Glutamatergic neuron (in vitro differentiated cells): ENCODE results near the gene KCNMB2. TPM values are rescaled to one million over a fixed set of nuclear protein-coding genes. Genes with fewer than 3 reads are reported as not detected.
"Not testable (repeated sequence)": the region's sequence is repeated elsewhere in the genome, so short reads cannot be mapped to it uniquely, and the experiment has no call there.

ENCODE experiments used
- DNase-seq: peaks from one replicate; pipeline ENCODE4 v3.0.0; 2022
- H3K27ac Mint-ChIP-seq: one replicate; pipeline ENCODE4 v1.8.0; 2020; ENCODE audit warnings: mild to moderate bottlenecking, mixed read lengths, inconsistent platforms; ENCODE audit not compliant: unreplicated experiment
- H3K27me3 Mint-ChIP-seq: one replicate; pipeline ENCODE4 v1.8.0; 2020; ENCODE audit warnings: mild to moderate bottlenecking, moderate library complexity, mixed read lengths, inconsistent platforms; ENCODE audit not compliant: unreplicated experiment
- H3K36me3 Mint-ChIP-seq: one replicate; pipeline ENCODE4 v1.8.0; 2020; ENCODE audit warnings: mild to moderate bottlenecking, mixed read lengths, inconsistent platforms; ENCODE audit not compliant: unreplicated experiment
- H3K4me1 Mint-ChIP-seq: one replicate; pipeline ENCODE4 v1.8.0; 2020; ENCODE audit warnings: mild to moderate bottlenecking, low read depth, mixed read lengths, inconsistent platforms; ENCODE audit not compliant: unreplicated experiment
- H3K4me3 Mint-ChIP-seq: one replicate; pipeline ENCODE4 v1.8.0; 2020; ENCODE audit warnings: mild to moderate bottlenecking, mixed read lengths, inconsistent platforms; ENCODE audit not compliant: unreplicated experiment
- H3K9me3 Mint-ChIP-seq: one replicate; pipeline ENCODE4 v1.8.0; 2020; ENCODE audit warnings: mild to moderate bottlenecking, moderate library complexity, mixed read lengths, inconsistent platforms; ENCODE audit not compliant: unreplicated experiment
- CTCF ChIP-seq: fragments of 200-600 bp; sonication (generic); IDR thresholded peaks from one replicate; pipeline ENCODE4 v1.5.0; 2021; ENCODE audit not compliant: partially characterized antibody, unreplicated experiment
- total RNA-seq: library from RNA; stranded (reverse); fragmentation: NEBNext Ultra II Directional; extraction: Animal tissue kit (Norgen Biotek cat#: 25700); gene quantifications from one replicate; pipeline ENCODE4 v1.2.1, GENCODE V29; 2021; ENCODE audit not compliant: unreplicated experiment

KCNMB2 gene
- total RNA-seq, 1 donor from 2014 or later, result 0.47 TPM

- Mint-ChIP-seq H3K27me3 (no peaks in the 10 kb centered on the region), H3K4me1 (peaks cover 8% of the 10 kb centered on the region), H3K4me3 (no peak overlapping the region), H3K9me3 (no peaks in the 10 kb centered on the region), H3K27ac (no peak overlapping the region), H3K36me3 (no peaks in the 10 kb centered on the region)
- DNase-seq, result no peak
- TF ChIP-seq CTCF, result no peak
Measured at GRCh38 chr3:178849199-178849910, 313.1 kb downstream of the KCNMB2 start.

DNA sequence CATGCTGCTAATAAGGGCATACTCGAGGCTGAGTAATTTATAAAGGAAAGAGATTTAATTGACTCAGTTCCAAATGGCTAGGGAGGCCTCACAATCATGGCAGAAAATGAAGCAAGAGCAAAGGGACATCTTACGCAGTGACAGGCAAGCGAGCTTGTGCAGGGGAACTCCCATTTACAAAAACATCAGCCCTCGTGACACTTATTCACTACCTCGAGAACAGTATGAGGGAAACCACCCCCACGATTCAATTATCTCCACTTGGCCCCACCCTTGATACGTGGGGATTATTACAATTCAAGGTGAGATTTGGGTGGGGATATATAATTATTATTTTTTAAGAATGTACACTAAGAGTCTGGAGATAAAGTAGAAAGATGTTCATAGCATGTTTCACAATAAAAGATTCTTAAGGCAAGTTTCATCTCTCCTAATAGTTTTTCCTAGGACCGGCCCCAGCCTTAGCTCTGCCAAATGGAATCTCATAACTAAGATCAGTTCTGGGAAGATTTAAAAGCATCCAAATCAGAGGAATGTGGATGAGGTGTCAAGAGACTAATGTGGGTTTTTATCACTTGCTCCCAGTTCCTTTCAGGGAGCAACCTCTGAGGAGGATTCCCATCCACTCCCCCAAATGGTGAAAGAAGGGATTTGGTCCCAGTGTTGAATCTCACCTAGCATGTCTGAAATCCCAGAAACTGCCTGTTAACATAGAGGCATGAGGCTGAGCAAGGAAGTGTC lies 314.4 kb downstream of the KCNMB2 start:
- Mint-ChIP-seq H3K27me3 (no peaks in the 10 kb centered on the region), H3K4me1 (peaks cover 8% of the 10 kb centered on the region), H3K9me3 (no peaks in the 10 kb centered on the region), H3K4me3 (no peak overlapping the region), H3K36me3 (no peaks in the 10 kb centered on the region), H3K27ac (no peak overlapping the region)
- DNase-seq, result no peak
- TF ChIP-seq CTCF, result no peak

DNA sequence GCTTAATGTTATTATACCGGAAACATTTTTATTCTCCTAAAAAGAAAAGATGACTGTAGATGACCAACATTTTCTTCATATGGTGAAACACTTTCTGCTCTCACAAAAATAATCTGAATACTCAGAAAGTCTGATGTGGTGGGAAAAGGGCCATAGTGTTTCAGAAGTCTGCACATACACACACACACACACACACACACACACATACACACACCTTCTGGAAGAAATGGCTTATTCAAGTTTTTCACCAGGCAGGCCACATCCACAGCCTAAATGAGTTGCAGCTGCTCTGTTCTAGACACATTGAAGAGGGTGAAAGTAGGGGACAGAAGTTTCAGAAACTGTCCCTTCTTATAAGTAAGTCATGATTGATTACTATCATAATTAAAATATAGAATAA lies 315.3 kb downstream of the KCNMB2 start:
- H3K4me3 Mint-ChIP-seq, result no peak overlapping the region
- H3K4me1 Mint-ChIP-seq, result peaks cover 8% of the 10 kb centered on the region
- DNase-seq, result no peak
- H3K36me3 Mint-ChIP-seq, result no peaks in the 10 kb centered on the region
- H3K27ac Mint-ChIP-seq, result no peak overlapping the region
- H3K27me3 Mint-ChIP-seq, result no peaks in the 10 kb centered on the region
- no peaks in the 10 kb centered on the region for H3K9me3 Mint-ChIP-seq
- TF ChIP-seq CTCF, result no peak

- DNase-seq, result no peak
- no peaks in the 10 kb centered on the region for H3K4me1 Mint-ChIP-seq
- no peaks in the 10 kb centered on the region for H3K36me3 Mint-ChIP-seq
- no peak overlapping the region for H3K27ac Mint-ChIP-seq
- H3K9me3 Mint-ChIP-seq, result no peaks in the 10 kb centered on the region
- no peak overlapping the region for H3K4me3 Mint-ChIP-seq
- TF ChIP-seq CTCF, result no peak
- H3K27me3 Mint-ChIP-seq, result no peaks in the 10 kb centered on the region
Measured at GRCh38 chr3:178856804-178857203, 320.6 kb downstream of the KCNMB2 start.

DNA sequence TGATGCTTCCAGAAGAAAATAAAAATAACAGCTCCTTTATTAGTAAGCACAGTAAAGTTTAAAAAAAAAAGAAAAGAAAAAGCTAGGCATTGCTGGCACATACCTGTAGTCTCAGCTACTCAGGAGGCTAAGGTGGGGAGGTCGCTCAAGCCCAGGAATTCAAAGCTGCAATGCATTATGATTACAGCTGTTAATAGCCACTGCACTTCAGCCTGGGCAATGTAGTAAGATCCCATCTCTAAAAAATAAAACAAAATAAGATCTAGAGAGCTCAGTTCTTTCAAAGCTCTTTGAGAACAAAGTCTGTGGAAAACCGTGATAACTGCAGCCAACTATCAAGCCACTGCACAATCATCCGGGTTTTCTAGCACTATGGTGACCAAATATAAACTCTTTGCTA lies 323.1 kb downstream of the KCNMB2 start:
- Mint-ChIP-seq H3K4me3 (no peak overlapping the region), H3K9me3 (no peaks in the 10 kb centered on the region)

GRCh38 chr3:178859900-178860436 lies 323.7 kb downstream of the KCNMB2 start:
- not testable (repeated sequence) for DNase-seq, H3K27me3 Mint-ChIP-seq, H3K4me1 Mint-ChIP-seq, H3K36me3 Mint-ChIP-seq, H3K27ac Mint-ChIP-seq, H3K9me3 Mint-ChIP-seq
- H3K4me3 Mint-ChIP-seq, result peak overlapping the region; percentile 59

More for the DNA sequence above, 323.1 kb downstream of the KCNMB2 start:
- Mint-ChIP-seq H3K27me3 (no peaks in the 10 kb centered on the region), H3K36me3 (no peaks in the 10 kb centered on the region), H3K27ac (no peak overlapping the region), H3K4me1 (no peaks in the 10 kb centered on the region)
- no peak for TF ChIP-seq CTCF
- DNase-seq, result no peak
